PFSK-1 (cell line): ENCODE measurements around the gene OR52M1.

ENCODE experiments used
- FOXP2 ChIP-seq: optimal IDR thresholded peaks from 2 replicates; pipeline ENCODE3; 2011; ENCODE audit warnings: borderline replicate concordance, control low read depth, inconsistent platforms; ENCODE audit not compliant: insufficient read depth; ENCODE audit errors: extremely low read length, extremely low read depth
- POLR2AphosphoS5 ChIP-seq: IDR thresholded peaks from 2 replicates; pipeline ENCODE4 v1.6.1; 2012; ENCODE audit warnings: low read depth, mild to moderate bottlenecking, control low read depth, low read length, moderate library complexity
- SIN3A ChIP-seq: IDR thresholded peaks from 2 replicates; pipeline ENCODE4 v1.6.1; 2012; ENCODE audit warnings: mild to moderate bottlenecking, low read length, moderate library complexity, borderline replicate concordance; ENCODE audit not compliant: insufficient read depth
- TAF1 ChIP-seq: IDR thresholded peaks from 2 replicates; pipeline ENCODE4 v1.6.1; 2012; ENCODE audit warnings: low read length, control low read depth, borderline replicate concordance; ENCODE audit not compliant: insufficient read depth
- TF ChIP-seq, protein P1 (sequence below), 2 experiments: IDR thresholded peaks; 2 replicates each; pipeline versions ENCODE4 v1.6.1 to v1.8.0; 2011 to 2012; ENCODE audit warnings: low read depth in 2 of 2, low read length in 2 of 2, control low read depth in 1 of 2, inconsistent platforms in 1 of 2, mild to moderate bottlenecking in 1 of 2, moderate library complexity in 1 of 2; ENCODE audit not compliant: insufficient read depth in 1 of 2

OR52M1 gene

DNA sequence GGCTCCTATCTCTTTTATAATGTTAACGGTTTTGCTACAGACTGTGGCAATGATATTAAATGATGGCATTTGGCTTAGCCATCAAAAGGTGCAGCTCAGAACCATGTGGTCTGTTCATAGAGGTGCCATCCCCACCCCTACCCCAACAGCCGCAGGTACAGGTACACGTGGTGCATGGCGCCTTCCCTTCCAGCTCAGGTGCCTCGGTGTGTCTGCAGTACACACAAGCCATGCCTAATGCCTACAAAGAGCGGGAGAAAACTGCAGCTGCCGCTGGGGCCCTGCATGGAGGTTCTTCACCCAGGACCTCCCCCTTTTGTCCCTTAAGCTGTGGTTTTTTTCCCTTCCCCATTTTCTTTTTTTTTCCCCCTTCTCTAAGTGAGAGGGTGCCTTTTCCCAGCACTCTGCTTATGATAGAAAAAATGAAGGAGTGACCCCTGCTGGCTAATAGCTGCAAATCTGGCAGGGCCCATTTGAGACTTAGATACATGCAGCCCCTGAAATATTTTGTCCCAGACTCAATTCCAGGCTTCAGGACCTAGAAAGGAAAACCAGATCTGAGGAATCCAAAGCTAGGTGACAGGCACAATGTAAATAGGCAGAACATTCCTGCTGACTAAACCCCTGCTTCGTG is 6.5 kb downstream of the OR52M1 start:
- TF ChIP-seq, protein P1, sequence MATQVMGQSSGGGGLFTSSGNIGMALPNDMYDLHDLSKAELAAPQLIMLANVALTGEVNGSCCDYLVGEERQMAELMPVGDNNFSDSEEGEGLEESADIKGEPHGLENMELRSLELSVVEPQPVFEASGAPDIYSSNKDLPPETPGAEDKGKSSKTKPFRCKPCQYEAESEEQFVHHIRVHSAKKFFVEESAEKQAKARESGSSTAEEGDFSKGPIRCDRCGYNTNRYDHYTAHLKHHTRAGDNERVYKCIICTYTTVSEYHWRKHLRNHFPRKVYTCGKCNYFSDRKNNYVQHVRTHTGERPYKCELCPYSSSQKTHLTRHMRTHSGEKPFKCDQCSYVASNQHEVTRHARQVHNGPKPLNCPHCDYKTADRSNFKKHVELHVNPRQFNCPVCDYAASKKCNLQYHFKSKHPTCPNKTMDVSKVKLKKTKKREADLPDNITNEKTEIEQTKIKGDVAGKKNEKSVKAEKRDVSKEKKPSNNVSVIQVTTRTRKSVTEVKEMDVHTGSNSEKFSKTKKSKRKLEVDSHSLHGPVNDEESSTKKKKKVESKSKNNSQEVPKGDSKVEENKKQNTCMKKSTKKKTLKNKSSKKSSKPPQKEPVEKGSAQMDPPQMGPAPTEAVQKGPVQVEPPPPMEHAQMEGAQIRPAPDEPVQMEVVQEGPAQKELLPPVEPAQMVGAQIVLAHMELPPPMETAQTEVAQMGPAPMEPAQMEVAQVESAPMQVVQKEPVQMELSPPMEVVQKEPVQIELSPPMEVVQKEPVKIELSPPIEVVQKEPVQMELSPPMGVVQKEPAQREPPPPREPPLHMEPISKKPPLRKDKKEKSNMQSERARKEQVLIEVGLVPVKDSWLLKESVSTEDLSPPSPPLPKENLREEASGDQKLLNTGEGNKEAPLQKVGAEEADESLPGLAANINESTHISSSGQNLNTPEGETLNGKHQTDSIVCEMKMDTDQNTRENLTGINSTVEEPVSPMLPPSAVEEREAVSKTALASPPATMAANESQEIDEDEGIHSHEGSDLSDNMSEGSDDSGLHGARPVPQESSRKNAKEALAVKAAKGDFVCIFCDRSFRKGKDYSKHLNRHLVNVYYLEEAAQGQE (IDR thresholded peaks at IDR 0.05; ENCODE audit: insufficient read depth in 1 of 2, low read depth in 2 of 2, low read length in 2 of 2) = no peak
- TF ChIP-seq SIN3A (no peak), TAF1 (no peak), FOXP2 (no peak), POLR2AphosphoS5 (no peak)

- TF ChIP-seq, protein P1 (IDR thresholded peaks at IDR 0.05; ENCODE audit: insufficient read depth in 1 of 2, low read depth in 2 of 2, low read length in 2 of 2) = no peak
- TF ChIP-seq POLR2AphosphoS5 (no peak), SIN3A (no peak), FOXP2 (no peak), TAF1 (no peak)
Measured at GRCh38 chr11:4559527-4560440, 14.8 kb downstream of the OR52M1 start.

- TF ChIP-seq, protein P1 (IDR thresholded peaks at IDR 0.05; ENCODE audit: insufficient read depth in 1 of 2, low read depth in 2 of 2, low read length in 2 of 2) = no peak
- TF ChIP-seq POLR2AphosphoS5 (no peak), SIN3A (no peak), FOXP2 (no peak), TAF1 (no peak)
Measured at GRCh38 chr11:4560467-4560866, 15.5 kb downstream of the OR52M1 start.

DNA sequence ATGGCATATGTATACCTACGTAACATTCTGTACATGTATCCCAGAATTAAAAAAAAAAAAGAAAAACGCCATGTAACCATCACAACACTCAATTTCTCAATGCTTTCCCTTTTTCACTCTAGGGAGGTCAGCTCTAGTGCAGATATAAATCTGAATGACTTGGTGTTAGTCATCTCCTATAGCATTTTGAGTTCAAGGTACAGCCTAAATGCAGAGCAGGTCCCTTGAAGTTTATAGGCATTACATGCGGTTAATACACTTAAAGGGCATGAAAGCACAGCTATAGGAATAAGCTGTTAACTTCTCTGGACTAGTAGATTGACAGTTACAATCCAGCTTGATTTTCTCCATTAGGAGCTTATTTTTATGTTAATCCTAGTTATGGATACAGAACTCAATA is 20.4 kb downstream of the OR52M1 start:
- TF ChIP-seq, protein P1 (IDR thresholded peaks at IDR 0.05; ENCODE audit: insufficient read depth in 1 of 2, low read depth in 2 of 2, low read length in 2 of 2) = no peak
- TF ChIP-seq POLR2AphosphoS5 (no peak), TAF1 (no peak), FOXP2 (no peak), SIN3A (no peak)
